GM10266 (cell line): ENCODE results near the gene NMUR1.

Experiments used
- DNase-seq: peaks from one replicate; pipeline ENCODE4 v3.0.0; 2012; ENCODE audit errors: extremely low spot score
- TF ChIP-seq, protein P1 (sequence below): IDR thresholded peaks from 2 replicates; pipeline ENCODE4 v1.5.1; 2012; ENCODE audit warnings: mild to moderate bottlenecking, low read depth; ENCODE audit not compliant: control insufficient read depth, insufficient read depth; ENCODE audit errors: missing control alignments

Gene NMUR1

DNA sequence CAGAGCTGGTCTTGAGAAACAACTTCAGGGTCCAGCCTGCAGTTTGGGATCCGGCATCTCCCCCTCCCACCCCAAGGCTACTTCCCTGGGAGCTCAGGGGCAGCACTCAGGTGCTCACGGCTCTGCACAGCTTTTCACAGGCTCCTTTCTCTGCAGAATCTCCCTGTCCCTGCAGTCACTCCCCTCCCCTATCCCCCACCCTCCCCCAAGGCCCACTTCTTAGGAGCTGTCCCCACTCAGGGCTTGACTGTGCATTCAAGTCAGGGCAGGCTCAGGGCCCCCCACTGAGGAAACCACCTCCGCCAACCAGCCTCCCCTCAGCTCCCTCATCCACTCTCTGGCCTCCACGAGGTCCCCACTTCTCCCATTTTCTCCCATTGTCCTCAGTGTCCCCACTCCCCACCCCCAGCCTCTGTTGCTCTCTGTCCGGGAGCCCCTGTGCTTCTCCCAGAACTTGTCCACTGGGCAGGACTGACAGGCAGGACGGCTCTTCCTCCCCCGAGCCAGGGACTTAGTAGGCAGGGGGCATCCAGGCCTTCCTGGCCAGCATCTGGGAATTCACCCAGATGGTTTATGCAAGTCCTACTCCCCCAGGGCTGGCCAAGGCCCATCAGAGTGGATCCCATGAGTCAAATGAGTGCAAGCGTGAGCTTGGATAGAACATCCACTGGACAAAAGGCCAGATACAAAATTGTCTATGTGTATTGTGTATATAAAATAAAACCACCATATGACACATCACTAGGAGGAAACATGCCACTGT lies 7.6 kb downstream of the NMUR1 start:
- TF ChIP-seq, protein P1, sequence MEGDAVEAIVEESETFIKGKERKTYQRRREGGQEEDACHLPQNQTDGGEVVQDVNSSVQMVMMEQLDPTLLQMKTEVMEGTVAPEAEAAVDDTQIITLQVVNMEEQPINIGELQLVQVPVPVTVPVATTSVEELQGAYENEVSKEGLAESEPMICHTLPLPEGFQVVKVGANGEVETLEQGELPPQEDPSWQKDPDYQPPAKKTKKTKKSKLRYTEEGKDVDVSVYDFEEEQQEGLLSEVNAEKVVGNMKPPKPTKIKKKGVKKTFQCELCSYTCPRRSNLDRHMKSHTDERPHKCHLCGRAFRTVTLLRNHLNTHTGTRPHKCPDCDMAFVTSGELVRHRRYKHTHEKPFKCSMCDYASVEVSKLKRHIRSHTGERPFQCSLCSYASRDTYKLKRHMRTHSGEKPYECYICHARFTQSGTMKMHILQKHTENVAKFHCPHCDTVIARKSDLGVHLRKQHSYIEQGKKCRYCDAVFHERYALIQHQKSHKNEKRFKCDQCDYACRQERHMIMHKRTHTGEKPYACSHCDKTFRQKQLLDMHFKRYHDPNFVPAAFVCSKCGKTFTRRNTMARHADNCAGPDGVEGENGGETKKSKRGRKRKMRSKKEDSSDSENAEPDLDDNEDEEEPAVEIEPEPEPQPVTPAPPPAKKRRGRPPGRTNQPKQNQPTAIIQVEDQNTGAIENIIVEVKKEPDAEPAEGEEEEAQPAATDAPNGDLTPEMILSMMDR, result no peak
- no peak for DNase-seq

DNA sequence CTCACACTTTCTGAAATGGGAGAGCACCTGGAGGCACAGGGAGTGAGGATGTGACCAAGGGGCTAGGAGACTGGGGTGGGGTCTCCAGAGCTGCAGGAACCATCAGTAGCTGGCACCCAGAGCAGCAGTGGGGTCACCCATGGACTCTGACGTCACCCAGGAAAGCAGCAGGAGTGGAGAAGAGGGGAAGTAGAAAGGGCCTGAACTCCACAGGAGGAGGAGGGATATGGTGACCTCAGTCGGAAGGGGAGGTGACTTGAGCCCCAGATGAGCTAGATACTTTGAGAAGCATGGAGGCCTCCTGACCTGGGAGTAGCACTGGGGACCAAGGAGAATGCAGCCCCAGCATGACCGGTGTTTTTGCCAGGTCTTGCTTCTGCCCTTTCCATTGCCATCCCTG lies 8.8 kb downstream of the NMUR1 start:
- DNase-seq, result no peak
- TF ChIP-seq, protein P1, result no peak

DNA sequence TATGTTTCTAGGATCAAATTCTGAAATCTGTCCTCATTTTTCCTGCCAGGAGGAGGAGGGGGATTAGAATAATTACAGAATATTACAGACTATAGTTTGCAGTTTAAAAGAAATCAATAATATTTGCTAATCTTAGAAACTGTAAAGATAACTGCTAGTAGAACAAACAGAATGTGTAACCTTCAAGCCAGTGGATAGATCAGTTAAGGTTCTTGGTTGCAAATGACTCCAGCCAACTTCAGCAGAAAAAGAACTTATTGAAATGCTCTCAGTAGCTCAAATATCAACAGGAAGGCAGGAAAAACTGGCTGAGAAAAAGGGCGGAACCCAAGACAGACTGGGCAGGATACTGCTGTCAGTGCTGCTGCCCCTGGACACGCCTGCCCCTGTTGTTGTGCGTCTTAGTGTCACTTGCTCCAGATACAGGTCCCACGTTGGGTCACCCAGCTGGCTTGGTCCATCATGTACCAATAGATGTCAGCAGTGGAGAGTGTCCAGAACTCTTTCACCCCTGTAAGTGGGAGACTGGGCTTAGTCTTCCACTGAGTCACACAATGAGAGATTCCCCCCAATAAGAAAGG lies 10.2 kb downstream of the NMUR1 start:
- TF ChIP-seq, protein P1, result no peak
- DNase-seq, result no peak

DNA sequence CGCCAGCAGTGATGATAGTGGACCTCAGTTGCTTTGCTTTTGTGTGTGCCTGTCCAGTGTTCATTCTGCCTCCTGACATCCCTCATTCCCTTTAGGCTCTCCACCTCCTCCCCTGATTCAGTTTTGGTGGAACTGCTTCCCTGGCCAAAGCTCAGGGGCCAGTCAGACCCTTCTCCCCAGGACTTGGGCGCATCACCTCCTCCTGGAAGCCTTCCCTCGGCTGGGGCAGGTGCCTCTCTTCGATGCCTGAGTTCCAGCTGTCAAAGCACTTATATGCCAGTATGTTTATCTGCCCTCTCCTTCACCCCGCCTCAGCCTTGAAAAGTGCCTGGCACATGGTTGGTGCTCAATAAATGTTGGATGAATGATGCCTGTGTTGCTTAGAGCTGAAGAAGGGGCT lies 11.5 kb downstream of the NMUR1 start:
- TF ChIP-seq, protein P1, result no peak
- DNase-seq, result no peak

DNA sequence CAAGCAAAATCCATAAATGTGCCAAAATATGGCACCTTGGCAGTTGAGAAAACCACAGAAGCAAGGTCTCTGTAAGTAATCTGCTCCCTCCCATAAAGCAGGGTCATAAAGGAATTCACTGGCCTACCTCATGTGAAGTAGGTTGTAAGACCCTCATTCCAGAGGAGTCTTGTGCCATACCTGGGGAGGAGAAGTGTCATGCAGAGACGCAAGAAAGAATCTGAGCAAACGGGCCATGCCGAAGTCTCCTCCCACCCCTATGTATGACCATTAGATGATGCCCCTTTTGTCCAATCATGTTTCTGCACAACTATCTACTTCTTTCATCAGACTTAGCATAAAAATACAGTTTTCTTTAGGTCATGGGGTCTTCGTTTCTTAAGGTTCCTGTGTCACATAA lies 14.6 kb downstream of the NMUR1 start:
- DNase-seq, result no peak
- TF ChIP-seq, protein P1, result no peak

DNA sequence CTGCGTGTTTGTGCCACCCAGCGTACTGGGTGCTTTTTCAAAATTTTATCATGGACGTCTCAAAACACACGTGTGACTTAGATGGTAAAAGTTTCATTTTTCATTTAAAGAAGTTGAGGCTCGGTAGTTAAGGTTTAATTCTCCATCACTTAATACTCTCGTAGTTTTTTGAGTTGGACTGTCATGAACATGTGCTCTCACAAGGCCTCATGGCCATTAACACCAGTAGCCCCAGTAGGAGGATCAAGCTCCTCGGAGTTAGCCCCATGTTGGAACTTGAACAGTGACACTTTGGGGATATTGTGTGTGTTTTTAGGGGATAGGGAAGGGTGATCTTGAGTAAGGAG lies 15.3 kb downstream of the NMUR1 start:
- TF ChIP-seq, protein P1, result no peak
- DNase-seq, result no peak

DNA sequence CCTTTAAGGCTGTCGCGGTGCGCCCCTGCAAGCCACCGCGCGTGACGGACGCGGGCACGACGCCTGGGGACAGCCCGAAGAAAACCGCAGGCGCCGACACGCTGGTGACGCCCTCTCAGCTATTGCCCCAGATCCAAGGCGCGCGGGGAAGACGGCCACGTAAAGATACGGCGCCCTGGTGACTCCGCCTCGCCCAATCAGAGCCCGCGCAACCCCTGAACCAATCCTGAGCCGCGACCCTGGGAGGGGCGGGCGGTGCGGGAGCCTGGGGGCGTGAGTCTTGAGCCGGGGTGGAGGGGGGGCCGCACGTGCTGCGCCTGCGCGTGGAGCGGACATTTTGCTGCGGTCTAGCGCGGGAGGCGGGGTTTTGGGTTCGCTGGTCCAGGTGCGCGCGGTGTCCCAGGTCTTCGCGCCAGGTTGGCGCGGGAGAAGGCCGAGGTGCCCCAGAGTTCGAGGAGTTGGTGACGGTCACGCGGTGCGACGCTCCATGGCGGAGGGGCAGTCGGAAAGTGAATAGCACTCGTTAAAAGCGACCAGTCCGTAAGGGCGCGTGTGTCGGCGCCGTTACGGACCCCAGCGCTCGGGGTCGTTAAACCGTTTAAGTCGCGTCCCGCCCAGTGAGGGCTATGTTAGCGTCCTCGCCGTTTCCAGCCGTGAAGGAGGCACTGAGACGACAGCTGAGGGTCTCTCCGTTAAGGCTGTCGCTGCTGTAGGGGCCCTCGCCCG lies 15.9 kb downstream of the NMUR1 start:
- peak; percentile 99 for DNase-seq
- TF ChIP-seq, protein P1, result no peak
